Stimulated activated CD8-positive, alpha-beta memory T cell treated with anti-CD3 and anti-CD28 coated beads, Interleukin-12 subunit alpha, Interleukin-12 subunit beta, amount 100 ng/mL, for 24 hours (primary cell): ENCODE data around the gene EDC4.
A peak's percentile ranks its signal among the peaks of the same experiment; 100 is the strongest.
"Not testable (repeated sequence)": the region's sequence is repeated elsewhere in the genome, so short reads cannot be mapped to it uniquely, and the experiment has no call there.

Experiments
- DNase-seq: peaks from one replicate; pipeline ENCODE4 v3.0.0-alpha.2; 2020; ENCODE audit errors: extremely low read depth

The EDC4 gene

GRCh38 chr16:67872631-67873434 is at the start of gene EDC4:
Gene EDC4 (plus strand): TSS chr16:67873052. CDS start chr16:67873262, 210 bp downstream.
- DNase-seq: peak; percentile 68

- no peak for DNase-seq
Observed at GRCh38 chr16:67825119-67825518, 47.7 kb upstream of the EDC4 start.

- DNase-seq: no peak
Observed at GRCh38 chr16:67825906-67826305, 46.9 kb upstream of the EDC4 start.

GRCh38 chr16:67828651-67829050 is 44.2 kb upstream of the EDC4 start:
- no peak for DNase-seq

GRCh38 chr16:67833030-67833414 is 39.8 kb upstream of the EDC4 start:
- DNase-seq: no peak

GRCh38 chr16:67833415-67834241 is 39.2 kb upstream of the EDC4 start:
- peak; percentile 78 for DNase-seq

- DNase-seq: no peak
Observed at GRCh38 chr16:67834242-67834614, 38.6 kb upstream of the EDC4 start.

- not testable (repeated sequence) for DNase-seq
Observed at GRCh38 chr16:67837190-67837589, 35.7 kb upstream of the EDC4 start.

- DNase-seq: no peak
Observed at GRCh38 chr16:67837811-67838210, 35.0 kb upstream of the EDC4 start.

- no peak for DNase-seq
Observed at GRCh38 chr16:67841198-67841815, 31.5 kb upstream of the EDC4 start.

- peak; percentile 82 for DNase-seq
Observed at GRCh38 chr16:67841816-67842508, 30.9 kb upstream of the EDC4 start, which contains the start of gene THAP11. Gene THAP11 (plus strand): TSS chr16:67842320. CDS start chr16:67842555, 235 bp downstream.

GRCh38 chr16:67842509-67843342 is 30.1 kb upstream of the EDC4 start:
- DNase-seq: peak; percentile 17

- DNase-seq: no peak
Observed at GRCh38 chr16:67843343-67843765, 29.5 kb upstream of the EDC4 start.

GRCh38 chr16:67844497-67844896 is 28.4 kb upstream of the EDC4 start:
- no peak for DNase-seq

GRCh38 chr16:67845291-67846062 is 27.4 kb upstream of the EDC4 start:
- DNase-seq: no peak

- no peak for DNase-seq
Observed at GRCh38 chr16:67846063-67846319, 26.9 kb upstream of the EDC4 start.

GRCh38 chr16:67846320-67847063 is 26.4 kb upstream of the EDC4 start, which contains the start of gene NUTF2:
Gene NUTF2 (plus strand): TSS chr16:67846933. CDS start chr16:67865131, 18,198 bp downstream.
- DNase-seq: peak; percentile 88

GRCh38 chr16:67847064-67847861 is 25.6 kb upstream of the EDC4 start, which contains the start of gene CENPT:
Gene CENPT (minus strand): TSS chr16:67847693. CDS start chr16:67833859, 13,834 bp downstream.
- no peak for DNase-seq
